Lung (tissue), 12 donors: Measurements from ENCODE around the gene INF2. TPM values are rescaled to one million over a fixed set of nuclear protein-coding genes. Genes with fewer than 3 reads are reported as not detected.

Experiments used
- ATAC-seq: fragments of 200-7000 bp; cut with Tn5 transposase; one replicate; pipeline ENCODE4 v1.9.1; 2020; ENCODE audit warnings: moderate number of reproducible peaks; ENCODE audit not compliant: insufficient read depth, low FRiP score
- DNase-seq, 3 donors: peaks; one replicate each; pipeline ENCODE4 v3.0.0-alpha.2; 2013 to 2017
- H3K27ac ChIP-seq, 2 donors: one replicate each; pipeline ENCODE4 v1.5.1; 2013; ENCODE audit warnings: mild to moderate bottlenecking in 2 of 2, moderate library complexity in 2 of 2, control low read depth in 1 of 2, inconsistent platforms in 1 of 2, low read depth in 1 of 2, low read length in 1 of 2
- H3K27me3 ChIP-seq, 3 donors: one replicate each; pipeline ENCODE4 v1.5.1; 2013; ENCODE audit warnings: low read length in 2 of 3; ENCODE audit not compliant: control insufficient read depth in 3 of 3, insufficient read depth in 3 of 3
- H3K36me3 ChIP-seq, 4 donors: one replicate each; pipeline ENCODE4 v1.5.1; 2013; ENCODE audit warnings: low read length in 4 of 4, mild to moderate bottlenecking in 1 of 4, moderate library complexity in 1 of 4; ENCODE audit not compliant: control insufficient read depth in 4 of 4, insufficient read depth in 4 of 4
- H3K4me1 ChIP-seq, 5 donors: one replicate each; pipeline ENCODE4 v1.5.1; 2013; ENCODE audit warnings: low read length in 5 of 5, mild to moderate bottlenecking in 2 of 5, moderate library complexity in 1 of 5; ENCODE audit not compliant: control insufficient read depth in 5 of 5, insufficient read depth in 5 of 5
- H3K4me3 ChIP-seq: one replicate; pipeline ENCODE4 v1.5.1; 2013; ENCODE audit warnings: mild to moderate bottlenecking, control low read depth, moderate library complexity
- H3K9ac ChIP-seq, 2 donors: one replicate each; pipeline ENCODE4 v1.5.1; 2013; ENCODE audit warnings: low read length in 2 of 2, control low read depth in 1 of 2; ENCODE audit not compliant: insufficient read depth in 1 of 2
- H3K9me3 ChIP-seq, 4 donors: one replicate each; pipeline ENCODE4 v1.5.1; 2013; ENCODE audit warnings: low read length in 3 of 4, mild to moderate bottlenecking in 1 of 4, moderate library complexity in 1 of 4; ENCODE audit not compliant: control insufficient read depth in 4 of 4, insufficient read depth in 3 of 4
- CTCF ChIP-seq: IDR thresholded peaks from 2 replicates; pipeline ENCODE4 v1.5.1; 2012; ENCODE audit warnings: mild to moderate bottlenecking; ENCODE audit errors: control extremely low read depth, extremely low read depth
- WGBS, 2 donors: extraction: QIAGEN DNeasy Blood & Tissue Kit; methylation state at CpG; one replicate each; pipeline ENCODE4 v1.1.7; 2013; 5-methylcytosine and 5-hydroxymethylcytosine counted together
- polyA plus RNA-seq, 2 donors: library from polyadenylated mRNA; stranded (reverse); fragments of 200-250 nt; gene quantifications; one replicate each; pipeline ENCODE4 v1.2.1, GENCODE V29; 2013
- total RNA-seq, 2 donors: library from RNA; depleted of rRNA in 1 of 2; stranded (reverse); fragments of >200 nt in 1 of 2; gene quantifications; one replicate each; pipeline ENCODE4 v1.2.1, GENCODE V29; 2014 to 2021
- donor health status: control.
- donor health status: control.
- donor health status: Bipolar disorder and iron deficiency.
- donor health status: healthy.
- donor health status: DM: yes; HTN: yes; CAD: no.

The INF2 gene
- total and polyA plus RNA-seq, 4 donors: 46.1 to 119 (median 78.4) TPM

DNA sequence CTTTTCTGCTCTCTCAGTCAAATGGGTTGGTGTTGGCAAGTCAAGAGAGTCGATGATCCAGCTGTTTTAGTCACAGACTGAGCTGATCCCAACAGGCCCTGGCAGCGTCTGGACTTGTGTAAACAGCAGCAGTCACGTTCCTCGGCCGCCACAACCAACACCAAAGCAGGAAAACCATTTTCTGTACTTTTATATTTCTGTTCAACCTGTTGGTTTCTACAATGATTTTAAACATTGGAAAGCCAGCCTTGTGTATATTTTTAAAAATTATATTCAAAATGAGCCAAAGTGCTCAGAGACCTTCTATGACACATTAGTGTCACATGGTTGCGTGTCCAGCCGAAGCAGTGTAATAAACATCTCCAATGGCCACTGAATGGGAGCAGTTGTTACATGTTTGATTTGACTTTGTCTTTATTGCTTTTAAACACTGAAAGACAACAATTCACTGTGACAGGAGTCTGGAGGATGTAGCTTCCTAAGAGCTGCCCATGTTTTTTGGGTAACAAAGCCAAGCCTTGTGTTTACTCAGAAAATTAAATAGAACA is 57.6 kb downstream of the INF2 start:
- DNase-seq (peak; percentile 85 to 96 (median 94)), ATAC-seq (no peak)
- WGBS, 2 donors: 66 to 79% methylated on average over 7 of the region's 7 CpGs
- no peaks in the 10 kb centered on the region for H3K9me3 ChIP-seq
- peak overlapping the region in 1 of 2 donors; percentile 53 for H3K9ac ChIP-seq
- H3K27ac ChIP-seq: no peak overlapping the region
- no peaks in the 10 kb centered on the region for H3K27me3 ChIP-seq
- no peak overlapping the region for H3K4me3 ChIP-seq
- peaks cover 0 to 47% (median 25%) of the 10 kb centered on the region in 5 donors for H3K4me1 ChIP-seq
- no peak for TF ChIP-seq CTCF
- peaks cover 0 to 3% (median 0%) of the 10 kb centered on the region in 4 donors for H3K36me3 ChIP-seq

- WGBS, 2 donors: 65 to 78% methylated on average over 9 of the region's 9 CpGs
- peak in 1 of 3 donors; percentile 32 for DNase-seq
- Histone ChIP-seq H3K27me3 (no peaks in the 10 kb centered on the region), H3K9me3 (no peaks in the 10 kb centered on the region), H3K4me1 (peaks cover 0 to 51% (median 29%) of the 10 kb centered on the region in 5 donors), H3K4me3 (no peak overlapping the region), H3K36me3 (peaks cover 0 to 3% (median 0%) of the 10 kb centered on the region in 4 donors), H3K27ac (no peak overlapping the region), H3K9ac (peak overlapping the region in 1 of 2 donors; percentile 28)
- ATAC-seq: no peak
- no peak for TF ChIP-seq CTCF
Measured at GRCh38 chr14:104747876-104748275, 58.5 kb downstream of the INF2 start.

DNA sequence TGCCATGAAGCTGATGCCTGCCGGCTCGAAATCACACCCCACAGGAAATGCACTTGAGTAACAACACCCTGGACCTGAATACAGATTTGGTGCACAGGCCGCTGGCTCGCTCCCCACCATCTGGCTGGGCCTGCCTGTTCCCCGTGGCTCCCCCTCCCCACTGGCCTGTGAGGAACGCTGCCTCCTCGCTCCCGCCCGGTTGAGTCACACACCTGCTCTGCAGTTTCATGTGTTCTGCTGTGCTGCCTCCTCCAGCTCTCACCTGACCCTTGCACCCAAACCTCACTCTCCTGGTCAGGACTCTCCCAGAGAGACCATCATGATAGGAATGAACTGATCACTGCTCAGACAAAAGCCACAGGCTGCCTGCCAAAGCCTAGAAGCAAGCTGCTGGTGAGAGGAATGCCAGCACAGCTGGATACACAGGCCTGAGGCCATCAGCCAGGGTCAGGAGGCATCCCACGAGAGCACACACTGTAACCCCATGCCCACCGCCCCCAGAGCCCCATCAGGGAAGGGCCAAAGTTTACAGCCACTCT is 59.8 kb downstream of the INF2 start:
- Histone ChIP-seq H3K9me3 (no peaks in the 10 kb centered on the region), H3K9ac (peak overlapping the region in 1 of 2 donors; percentile 2), H3K27ac (no peak overlapping the region), H3K36me3 (peaks cover 0 to 3% (median under 1%) of the 10 kb centered on the region in 4 donors), H3K4me3 (no peak overlapping the region), H3K27me3 (no peaks in the 10 kb centered on the region), H3K4me1 (peaks cover 0 to 57% (median 32%) of the 10 kb centered on the region in 5 donors)
- 60 to 68% methylated on average over 11 of the region's 11 CpGs for WGBS, 2 donors
- DNase-seq (peak; percentile 42 to 60 (median 51)), ATAC-seq (no peak)
- TF ChIP-seq CTCF: no peak
